B cell (primary cell): ENCODE results near the gene GPR160. TPM values are rescaled to one million over a fixed set of nuclear protein-coding genes. Genes with fewer than 3 reads are reported as not detected.
A peak's percentile ranks its signal among the peaks of the same experiment; 100 is the strongest.

ENCODE experiments used
- ATAC-seq: fragments of 200-7000 bp; cut with Tn5 transposase; one replicate; pipeline ENCODE4 v1.10.0; 2021; ENCODE audit warnings: low read depth, mild to moderate bottlenecking, moderate number of reproducible peaks, moderate library complexity
- CTCF ChIA-PET: fragments of 350-600 bp; sonication (Branson Sonifier 250); formaldehyde crosslinking; loops from one replicate; lab custom pipeline; 2021; ENCODE audit warnings: antibody characterized with exemption, inconsistent platforms; lab: Charles Lee
- POLR2A ChIA-PET: fragments of 350-600 bp; sonication (Branson Sonifier 250); formaldehyde crosslinking; loops from one replicate; lab custom pipeline; 2021; ENCODE audit warnings: antibody characterized with exemption; lab: Charles Lee
- DNase-seq: peaks from one replicate; pipeline ENCODE4 v3.0.0; 2013
- H2AFZ ChIP-seq: 2 replicates; pipeline ENCODE4 v1.6.1; 2012; ENCODE audit warnings: mild to moderate bottlenecking, low read depth, low read length; ENCODE audit not compliant: insufficient read depth, poor library complexity, severe bottlenecking
- H3K27ac ChIP-seq, 2 donors: 1 replicate in 1 of 2; 2 replicates in 1 of 2; pipeline ENCODE4 v1.5.1; 2012 to 2013; ENCODE audit warnings: low read length in 2 of 2, mild to moderate bottlenecking in 2 of 2, moderate library complexity in 1 of 2
- H3K27me3 ChIP-seq, 4 experiments: fragments of 200-600 bp in 1 of 4; sonication (generic) in 1 of 4; replicated peaks in 1 of 4; 1 replicate in 2 of 4; 2 replicates in 2 of 4; pipeline versions ENCODE4 v1.6.1 to v1.7.0; 2013 to 2016; ENCODE audit warnings: low read length in 3 of 4, mild to moderate bottlenecking in 2 of 4, mixed read lengths in 1 of 4, moderate library complexity in 1 of 4; ENCODE audit not compliant: insufficient read depth in 4 of 4, control insufficient read depth in 3 of 4; ENCODE audit errors: control extremely low read depth in 1 of 4
- H3K36me3 ChIP-seq, 2 experiments: replicated peaks in 1 of 2; 1 replicate in 1 of 2; 2 replicates in 1 of 2; pipeline versions ENCODE4 v1.6.1 to v1.7.1; 2013; ENCODE audit warnings: low read length in 1 of 2; ENCODE audit not compliant: insufficient read depth in 2 of 2, control insufficient read depth in 1 of 2; ENCODE audit errors: control extremely low read depth in 1 of 2, extremely low read depth in 1 of 2
- H3K4me1 ChIP-seq, 2 donors: fragments of 200-600 bp in 1 of 2; sonication (generic) in 1 of 2; 1 replicate in 1 of 2; 2 replicates in 1 of 2; pipeline versions ENCODE4 v1.5.1 to v1.6.1; 2013 to 2017; ENCODE audit warnings: low read length in 2 of 2; ENCODE audit not compliant: control insufficient read depth in 2 of 2, insufficient read depth in 2 of 2
- H3K4me2 ChIP-seq: replicated peaks from 2 replicates; pipeline ENCODE3; 2012; ENCODE audit warnings: mild to moderate bottlenecking, low read depth, low read length; ENCODE audit not compliant: poor library complexity, severe bottlenecking
- H3K4me3 ChIP-seq, 5 experiments: fragments of 200-600 bp in 1 of 5; sonication (generic) in 1 of 5; 1 replicate in 3 of 5; 2 replicates in 2 of 5; pipeline versions ENCODE4 v1.5.1 to v1.7.0; 2011 to 2016; ENCODE audit warnings: low read length in 4 of 5, mild to moderate bottlenecking in 4 of 5, low read depth in 2 of 5, control low read depth in 1 of 5, moderate library complexity in 1 of 5; ENCODE audit not compliant: insufficient read depth in 1 of 5; ENCODE audit errors: control extremely low read depth in 1 of 5, extremely low read depth in 1 of 5
- H3K79me2 ChIP-seq: fragments of 200-600 bp; sonication (generic); one replicate; pipeline ENCODE4 v1.6.0; 2016; ENCODE audit warnings: low read length; ENCODE audit not compliant: control insufficient read depth, insufficient read depth
- H3K9ac ChIP-seq: fragments of 200-600 bp; sonication (generic); 2 replicates; pipeline ENCODE4 v1.6.1; 2017; ENCODE audit warnings: mild to moderate bottlenecking, low read length, moderate library complexity
- H3K9me3 ChIP-seq, 3 donors: one replicate each; pipeline versions ENCODE4 v1.6.1 to v1.7.1; 2013; ENCODE audit warnings: low read length in 2 of 3; ENCODE audit not compliant: control insufficient read depth in 2 of 3, insufficient read depth in 1 of 3; ENCODE audit errors: control extremely low read depth in 1 of 3
- H4K20me1 ChIP-seq: 2 replicates; pipeline ENCODE4 v1.6.0; 2012; ENCODE audit warnings: mild to moderate bottlenecking, low read length; ENCODE audit not compliant: insufficient read depth, control insufficient read depth, poor library complexity, severe bottlenecking
- H3K27ac Mint-ChIP-seq: one replicate; pipeline ENCODE4 v1.8.0; 2021; ENCODE audit warnings: mixed read lengths
- H3K27me3 Mint-ChIP-seq: one replicate; pipeline ENCODE4 v1.8.0; 2021; ENCODE audit warnings: mixed read lengths
- H3K4me1 Mint-ChIP-seq: one replicate; pipeline ENCODE4 v1.8.0; 2021; ENCODE audit warnings: mixed read lengths
- H3K4me3 Mint-ChIP-seq: one replicate; pipeline ENCODE4 v1.8.0; 2021; ENCODE audit warnings: mixed read lengths
- H3K9me3 Mint-ChIP-seq: one replicate; pipeline ENCODE4 v1.8.0; 2022; ENCODE audit warnings: mixed read lengths; ENCODE audit not compliant: insufficient read depth
- EZH2 ChIP-seq: IDR thresholded peaks from 2 replicates; pipeline ENCODE4 v1.6.1; 2012; ENCODE audit warnings: borderline replicate concordance, low read depth, mild to moderate bottlenecking, moderate library complexity, low read length; ENCODE audit not compliant: insufficient read depth, poor library complexity, severe bottlenecking
- WGBS: methylation state at CpG from one replicate; pipeline ENCODE4 v1.1.5; 2013; ENCODE audit warnings: missing lambda C conversion rate; ENCODE audit not compliant: insufficient coverage; 5-methylcytosine and 5-hydroxymethylcytosine counted together
- intact Hi-C: fragments of 100-400 bp; cut with micrococcal nuclease; formaldehyde crosslinking; loops from one replicate; pipeline ENCODE4 v1.10.0; 2022
- polyA plus RNA-seq: library from polyadenylated mRNA; depleted of rRNA; stranded (reverse); fragments of >200 nt; gene quantifications from 2 replicates; pipeline ENCODE4 v1.2.3, GENCODE V29; 2012
- total RNA-seq, 2 donors: library from RNA; stranded (reverse); fragments of 120-200 nt in 1 of 2; gene quantifications; 1 replicate in 1 of 2; 2 replicates in 1 of 2; pipeline versions ENCODE4 v1.2.3 to v1.2.4, GENCODE V29; 2013 to 2022
- TF ChIP-seq, protein P1 (sequence below): fragments of 200-600 bp; IDR thresholded peaks from one replicate; pipeline ENCODE4 v1.8.0; 2022; ENCODE audit warnings: antibody characterized with exemption, mild to moderate bottlenecking

The GPR160 gene
- total and polyA plus RNA-seq, 2 donors (not counting 1 experiment from before 2014, with no cell fraction given) = 17.4 to 17.5 TPM

DNA sequence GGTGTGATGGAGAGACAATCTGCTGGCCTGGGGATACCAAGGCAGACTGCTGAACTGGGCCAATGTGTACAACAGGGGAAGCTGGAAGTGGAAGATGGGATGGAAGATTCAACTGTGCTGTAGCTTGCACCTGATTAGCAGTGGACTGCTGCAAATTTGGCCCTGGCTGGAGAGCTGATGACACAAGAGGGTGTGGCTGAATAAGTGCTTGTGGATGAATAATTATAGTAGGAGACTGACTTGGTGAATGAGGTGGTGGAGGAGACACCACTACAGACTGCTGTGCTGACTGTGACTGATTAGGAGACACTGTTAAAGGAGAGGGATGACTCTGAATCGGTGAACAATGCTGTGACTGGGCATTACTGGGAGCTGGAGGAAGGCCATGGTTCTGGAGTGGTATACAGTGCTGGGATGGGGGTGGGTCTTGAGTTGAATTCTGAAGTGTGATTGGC lies 91.2 kb downstream of the GPR160 start:
- no peaks in the 10 kb centered on the region for H4K20me1 ChIP-seq
- CTCF ChIA-PET = interaction anchor here (0.7 to 1.4 kb wide), 5 partner anchors 27 to 267 kb away, joined by 3 to 5 read pairs (median 3); partner anchors contain the start of gene SEC62
- intact Hi-C loops = no loop called here
- POLR2A ChIA-PET = interaction anchor here (0.7 kb wide), 1 partner anchor 52 kb away, joined by 4 read pairs; no protein-coding TSS in a partner anchor
- TF ChIP-seq, protein P1, sequence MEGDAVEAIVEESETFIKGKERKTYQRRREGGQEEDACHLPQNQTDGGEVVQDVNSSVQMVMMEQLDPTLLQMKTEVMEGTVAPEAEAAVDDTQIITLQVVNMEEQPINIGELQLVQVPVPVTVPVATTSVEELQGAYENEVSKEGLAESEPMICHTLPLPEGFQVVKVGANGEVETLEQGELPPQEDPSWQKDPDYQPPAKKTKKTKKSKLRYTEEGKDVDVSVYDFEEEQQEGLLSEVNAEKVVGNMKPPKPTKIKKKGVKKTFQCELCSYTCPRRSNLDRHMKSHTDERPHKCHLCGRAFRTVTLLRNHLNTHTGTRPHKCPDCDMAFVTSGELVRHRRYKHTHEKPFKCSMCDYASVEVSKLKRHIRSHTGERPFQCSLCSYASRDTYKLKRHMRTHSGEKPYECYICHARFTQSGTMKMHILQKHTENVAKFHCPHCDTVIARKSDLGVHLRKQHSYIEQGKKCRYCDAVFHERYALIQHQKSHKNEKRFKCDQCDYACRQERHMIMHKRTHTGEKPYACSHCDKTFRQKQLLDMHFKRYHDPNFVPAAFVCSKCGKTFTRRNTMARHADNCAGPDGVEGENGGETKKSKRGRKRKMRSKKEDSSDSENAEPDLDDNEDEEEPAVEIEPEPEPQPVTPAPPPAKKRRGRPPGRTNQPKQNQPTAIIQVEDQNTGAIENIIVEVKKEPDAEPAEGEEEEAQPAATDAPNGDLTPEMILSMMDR = no peak
- TF ChIP-seq EZH2 = no peak
- Mint-ChIP-seq H3K27me3 (no peaks in the 10 kb centered on the region), H3K4me1 (peaks cover 17% of the 10 kb centered on the region), H3K27ac (peak overlapping the region; percentile 86), H3K9me3 (no peaks in the 10 kb centered on the region), H3K4me3 (peak overlapping the region; percentile 67)
- no peak for DNase-seq
- no peak overlapping the region for H2AFZ ChIP-seq
- peaks cover 16 to 17% of the 10 kb centered on the region in 2 donors for H3K4me1 ChIP-seq
- WGBS = 100% methylated on average over 1 of the region's 1 CpG
- peak overlapping the region in 1 of 5 experiments; percentile 1 for H3K4me3 ChIP-seq
- peak overlapping the region; percentile 43 for H3K4me2 ChIP-seq
- H3K9ac ChIP-seq = no peak overlapping the region
- peaks cover 20 to 33% of the 10 kb centered on the region in 2 experiments for H3K36me3 ChIP-seq
- peaks cover 34% of the 10 kb centered on the region for H3K79me2 ChIP-seq
- peak overlapping the region; percentile 27 to 52 for H3K27ac ChIP-seq
- peak; percentile 49 for ATAC-seq
- H3K27me3 ChIP-seq = no peaks in the 10 kb centered on the region
- peaks cover 3 to 8% (median 7%) of the 10 kb centered on the region in 3 donors for H3K9me3 ChIP-seq

DNA sequence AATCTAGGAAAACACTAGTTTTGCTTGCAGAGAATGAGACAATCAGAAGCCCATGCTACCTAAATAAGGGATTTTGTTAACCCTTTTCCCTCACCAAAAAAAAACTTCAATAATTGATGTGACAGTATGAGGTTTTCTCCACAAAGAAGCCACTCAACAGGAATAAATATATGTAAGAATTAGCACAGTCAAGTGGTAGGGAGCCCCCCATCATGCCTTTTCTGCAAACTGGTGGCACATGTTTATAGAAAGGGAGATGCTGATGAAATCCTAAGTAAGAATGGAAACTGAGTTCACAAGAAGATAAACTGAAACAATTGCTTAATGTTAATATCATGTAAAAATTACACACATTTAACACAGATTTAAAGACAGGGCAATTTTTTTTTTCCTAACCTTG lies 92.7 kb downstream of the GPR160 start:
- no peak for ATAC-seq
- Mint-ChIP-seq H3K4me3 (no peak overlapping the region), H3K4me1 (peaks cover 16% of the 10 kb centered on the region), H3K27me3 (no peaks in the 10 kb centered on the region), H3K27ac (no peak overlapping the region), H3K9me3 (no peaks in the 10 kb centered on the region)
- no peak for TF ChIP-seq EZH2
- TF ChIP-seq, protein P1 = no peak
- ChIA-PET POLR2A (no interaction called here), CTCF (no interaction called here)
- Histone ChIP-seq H3K79me2 (peaks cover 36% of the 10 kb centered on the region), H3K4me2 (no peak overlapping the region), H3K36me3 (peaks cover 22 to 41% of the 10 kb centered on the region in 2 experiments), H3K9me3 (peaks cover 3 to 8% (median 7%) of the 10 kb centered on the region in 3 donors), H3K9ac (no peak overlapping the region), H3K27me3 (no peaks in the 10 kb centered on the region), H2AFZ (no peak overlapping the region), H3K4me3 (no peak overlapping the region), H3K4me1 (peaks cover 16 to 17% of the 10 kb centered on the region in 2 donors), H4K20me1 (no peaks in the 10 kb centered on the region), H3K27ac (peak overlapping the region in 1 of 2 donors; percentile 20)
- intact Hi-C loops = no loop called here
- no peak for DNase-seq
